ENCODE data around the gene SCD5. TPM values are rescaled to one million over a fixed set of nuclear protein-coding genes. Genes with fewer than 3 reads are reported as not detected.

The SCD5 gene
- total and polyA plus RNA-seq, 2 of the 8 experiments (the other 6 are each of a cell fraction or from before 2014, with no cell fraction given), result 0.92 to 1.2 TPM

DNA sequence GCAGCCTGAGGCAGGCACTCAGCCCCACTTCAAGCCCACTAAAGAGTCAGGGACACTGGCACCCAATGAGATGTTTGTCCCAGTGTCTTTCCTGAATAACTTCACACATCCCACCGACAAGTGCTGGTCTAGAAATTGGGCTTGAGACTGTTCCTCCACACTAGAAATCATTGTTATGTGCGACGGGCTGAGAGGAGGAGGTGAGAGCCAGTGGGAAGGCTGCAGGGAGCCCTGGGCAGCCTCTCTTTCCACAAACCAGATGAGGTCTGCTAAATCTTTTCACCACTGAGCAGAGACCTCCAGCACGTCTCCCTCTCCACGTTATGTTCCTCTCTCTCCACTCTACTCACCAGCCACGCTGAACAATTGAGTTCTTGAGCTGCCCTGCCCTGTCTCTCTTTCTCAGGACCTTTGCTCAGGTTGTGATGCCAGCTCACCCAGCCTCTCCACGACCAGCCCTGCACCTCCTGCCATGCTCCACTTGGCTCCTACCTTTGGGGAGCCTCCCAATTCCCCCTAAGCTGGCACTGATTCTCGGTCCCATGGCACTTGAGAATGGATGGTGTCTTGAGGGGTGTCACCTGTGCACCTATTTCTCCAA lies 8.4 kb downstream of the SCD5 start:
- no peak overlapping the region for H3K9ac ChIP-seq (replicated peaks in 1 of 4; ENCODE audit: extremely low read depth in 1 of 4, low read depth in 3 of 4, low read length in 3 of 4)
- no peak overlapping the region for H2BK12ac ChIP-seq (ENCODE audit: low read depth, low read length)
- no peak for TF ChIP-seq JUN (IDR thresholded peaks at IDR 0.05; ENCODE audit: low read depth, low read length)
- POLR2A ChIA-PET (ENCODE audit: partially characterized antibody), result interaction anchor here (0.7 kb wide), 1 partner anchor 81 kb away, joined by 3 read pairs; no protein-coding TSS in a partner anchor
- H4K5ac ChIP-seq (ENCODE audit: insufficient read length, low read depth, low read length), result no peak overlapping the region
- H3K4me2 ChIP-seq (ENCODE audit: insufficient read depth in 1 of 2, low read depth in 2 of 2, low read length in 2 of 2), result no peak overlapping the region
- no peak overlapping the region for H3K18ac ChIP-seq (ENCODE audit: extremely low read depth, low read length)
- no peak for DNase-seq (ENCODE audit: low read depth in 1 of 2, low spot score in 2 of 2)
- H4K20me1 ChIP-seq (replicated peaks in 1 of 2; ENCODE audit: control insufficient read depth in 1 of 2, insufficient read depth in 2 of 2, low read length in 2 of 2), result peaks cover 7 to 28% of the 10 kb centered on the region in 2 experiments
- H3K4me3 ChIP-seq (ENCODE audit: extremely low read depth in 1 of 4, insufficient read depth in 2 of 4, low read depth in 3 of 4, low read length in 4 of 4), result no peak overlapping the region
- H2BK15ac ChIP-seq (ENCODE audit: low read length), result no peak overlapping the region
- no peaks in the 10 kb centered on the region; a peak in 1 of 7 replicates for H3K4me1 ChIP-seq (replicated peaks in 1 of 4; ENCODE audit: control insufficient read depth in 3 of 4, insufficient read depth in 4 of 4, low read length in 3 of 4)
- H3K14ac ChIP-seq (ENCODE audit: insufficient read length), result no peak overlapping the region
- H3K56ac ChIP-seq (replicated peaks; ENCODE audit: insufficient read length, low read depth, low read length), result no peak overlapping the region
- WGBS, 2 experiments (ENCODE audit: extremely low coverage in 1 of 2, insufficient coverage in 1 of 2, insufficient read length in 1 of 2, insufficient replicate concordance in 2 of 2, low coverage in 1 of 2, low lambda C conversion rate in 2 of 2, missing lambda C conversion rate in 1 of 2), result 68% methylated on average over 8 of the region's 8 CpGs; no CpG with 5 or more reads in 1 of the 2 experiments
- H3K23ac ChIP-seq (ENCODE audit: insufficient read length), result no peak overlapping the region
- no peak overlapping the region for H2BK5ac ChIP-seq (ENCODE audit: low read depth, low read length)
- no peak overlapping the region for H3K27ac ChIP-seq (ENCODE audit: low read depth, low read length)
- no peak overlapping the region for H2BK20ac ChIP-seq (ENCODE audit: low read length)
- no peaks in the 10 kb centered on the region for H3K79me2 ChIP-seq (ENCODE audit: control insufficient read depth in 1 of 2, insufficient read depth in 2 of 2, low read length in 2 of 2)
- no peak overlapping the region for H2AK5ac ChIP-seq (ENCODE audit: low read depth, low read length)
- H3K79me1 ChIP-seq (ENCODE audit: low read depth, low read length), result no peaks in the 10 kb centered on the region
- H2AFZ ChIP-seq (ENCODE audit: low read length), result no peak overlapping the region
- FAIRE-seq, result no peak
- H2BK120ac ChIP-seq (replicated peaks; ENCODE audit: low read depth, low read length), result no peak overlapping the region
- H3K4ac ChIP-seq (replicated peaks; ENCODE audit: insufficient read length, low read depth, low read length), result no peak overlapping the region
- H3K36me3 ChIP-seq (ENCODE audit: control insufficient read depth in 2 of 4, insufficient read depth in 4 of 4, low read length in 3 of 4), result peaks cover 0 to 6% (median 0%) of the 10 kb centered on the region in 4 experiments; a peak in 1 of 8 replicates
- H3K27me3 ChIP-seq (replicated peaks in 1 of 4; ENCODE audit: control insufficient read depth in 3 of 4, extremely low read depth in 1 of 4, insufficient read depth in 3 of 4, low read length in 3 of 4), result peaks cover 69 to 98% (median 94%) of the 10 kb centered on the region in 4 experiments
- CTCF ChIA-PET (ENCODE audit: partially characterized antibody), result interaction anchor here (0.6 to 3.5 kb wide), 5 partner anchors 48 to 1697 kb away, joined by 3 to 13 read pairs (median 4); no protein-coding TSS in a partner anchor
- H4K8ac ChIP-seq (ENCODE audit: extremely low read depth, insufficient read depth, low read length), result no peak overlapping the region
- no peaks in the 10 kb centered on the region for H3K23me2 ChIP-seq (ENCODE audit: low read depth, low read length)
- peaks cover 5 to 7% of the 10 kb centered on the region in 2 experiments; a peak in 1 of 4 replicates for H3K9me3 ChIP-seq (ENCODE audit: insufficient read depth in 2 of 2, low read depth in 1 of 2, low read length in 1 of 2)
- no peak overlapping the region for H4K91ac ChIP-seq (replicated peaks; ENCODE audit: insufficient read length, low read length)
